Kidney capillary endothelial cell (primary cell): ENCODE measurements around the gene PCF11.
"Not testable (repeated sequence)": the region's sequence is repeated elsewhere in the genome, so short reads cannot be mapped to it uniquely, and the experiment has no call there.

Experiments
- DNase-seq: peaks from one replicate; pipeline ENCODE4 v3.0.0-alpha.2; 2018; ENCODE audit warnings: low spot score

The PCF11 gene

DNA sequence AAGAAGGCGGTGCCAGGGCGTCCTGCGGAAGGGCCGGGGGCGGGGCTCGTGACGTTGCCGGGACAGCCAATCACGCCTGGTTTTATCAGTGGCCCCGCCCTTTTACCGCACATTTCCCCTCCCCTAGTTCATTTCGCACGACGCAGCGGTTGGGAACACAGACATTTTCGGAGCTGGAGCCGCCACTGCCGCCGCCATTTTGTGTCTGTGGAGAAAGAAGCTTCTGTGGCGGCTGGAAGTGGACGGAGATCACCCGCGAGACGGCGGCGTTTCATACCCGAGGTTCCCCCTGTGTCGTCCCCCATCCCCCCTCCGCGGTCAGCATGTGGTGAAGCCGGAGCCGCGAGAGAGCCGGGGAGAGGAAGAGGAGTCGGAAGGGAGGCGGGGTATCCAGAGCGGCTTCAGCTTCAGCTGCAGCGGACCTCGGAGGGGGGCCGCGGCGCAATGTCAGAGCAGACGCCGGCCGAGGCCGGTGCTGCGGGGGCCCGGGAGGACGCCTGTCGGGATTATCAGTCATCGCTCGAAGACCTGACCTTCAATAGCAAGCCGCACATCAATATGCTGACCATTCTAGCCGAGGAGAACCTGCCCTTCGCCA is at the start of gene PCF11:
Gene PCF11, plus strand, starts transcription at position 136 of the 598 bp plus-strand sequence. Its CDS starts 309 bp downstream, at position 445.
- no peak for DNase-seq

DNA sequence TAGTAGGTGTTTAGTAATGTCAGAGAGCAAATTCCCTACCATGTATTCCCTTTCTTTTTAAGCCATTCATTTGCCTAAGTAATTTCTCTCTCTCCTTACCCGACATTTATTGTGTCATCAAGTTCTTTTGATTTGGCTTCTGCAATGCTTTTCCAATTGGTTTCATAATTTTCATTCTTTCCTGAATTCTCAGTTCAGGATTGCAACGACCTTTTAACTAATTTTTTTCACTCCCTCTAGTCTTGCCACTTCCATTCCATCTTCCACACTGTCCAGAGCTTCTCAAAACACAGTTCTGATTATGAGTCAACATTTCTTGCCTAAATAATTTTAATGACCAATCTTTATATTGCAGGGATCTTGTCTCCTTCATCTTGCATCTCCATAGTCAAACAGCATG is 44.0 kb upstream of the PCF11 start:
- no peak for DNase-seq

DNA sequence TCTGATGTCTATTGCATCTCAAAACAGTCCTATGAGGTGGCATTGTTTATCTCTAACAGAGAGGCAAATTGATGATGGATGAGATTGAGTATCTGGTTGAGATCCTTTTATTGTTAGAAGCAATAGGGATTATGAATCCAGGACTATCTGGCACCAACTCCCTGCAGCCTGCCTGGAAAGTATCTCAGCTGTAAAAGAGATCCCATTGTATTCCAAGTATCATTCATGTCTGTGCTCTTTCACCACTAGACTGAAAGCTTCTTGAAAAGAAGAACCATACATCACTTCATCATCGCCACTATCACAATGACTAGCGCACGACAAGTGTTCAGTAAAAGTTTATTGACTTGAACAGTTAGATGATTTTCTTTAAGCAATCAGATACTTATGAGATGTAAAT is 41.9 kb upstream of the PCF11 start:
- DNase-seq: no peak

DNA sequence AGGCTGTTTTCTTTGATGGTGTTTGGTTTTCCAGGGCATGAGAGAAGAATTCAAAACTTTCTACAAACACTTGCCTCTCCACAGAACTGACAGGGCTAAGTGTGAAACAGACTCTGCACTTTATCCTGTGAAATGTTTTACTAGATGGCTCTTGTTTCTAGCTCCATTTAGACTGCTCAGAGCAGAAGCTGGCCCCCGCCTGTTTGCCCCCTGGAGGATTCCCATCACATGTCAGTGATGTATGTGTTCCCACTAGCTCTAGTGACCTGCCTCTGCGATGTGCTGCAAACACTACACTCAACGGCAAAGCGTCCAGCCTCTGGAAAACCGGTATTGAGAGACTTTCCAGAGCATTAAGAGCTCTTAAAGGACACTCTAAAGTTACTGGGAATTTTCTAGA is 41.4 kb upstream of the PCF11 start:
- no peak for DNase-seq

DNA sequence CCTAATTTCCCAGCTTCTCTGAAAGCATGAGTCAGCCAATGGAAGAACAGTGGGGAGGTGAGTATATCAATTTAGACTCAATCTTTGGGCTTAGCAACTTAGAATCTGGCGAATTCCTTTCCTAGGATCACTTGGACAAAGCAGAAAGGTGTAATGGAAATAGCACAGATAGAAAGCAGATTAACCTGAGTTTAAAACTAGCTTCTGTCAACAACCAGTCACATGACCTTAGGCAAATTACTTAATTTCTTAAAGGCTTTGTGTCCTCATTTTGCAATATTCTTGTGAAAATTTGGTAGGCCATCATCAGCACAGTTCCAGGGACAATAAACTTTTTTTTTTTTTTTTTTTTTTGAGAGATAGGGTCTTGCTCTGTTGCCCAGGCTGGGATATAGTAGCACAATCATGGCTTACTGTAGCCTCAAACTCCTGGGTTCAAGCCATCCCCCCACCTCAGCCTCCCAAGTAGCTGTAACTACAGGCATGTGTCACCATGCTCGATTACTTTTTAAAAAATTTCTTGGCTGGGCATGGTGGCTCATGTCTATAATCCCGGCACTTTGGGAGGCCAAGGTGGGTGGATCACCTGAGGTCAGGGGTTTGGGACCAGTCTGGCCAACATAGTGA is 40.8 kb upstream of the PCF11 start:
- DNase-seq: no peak

DNA sequence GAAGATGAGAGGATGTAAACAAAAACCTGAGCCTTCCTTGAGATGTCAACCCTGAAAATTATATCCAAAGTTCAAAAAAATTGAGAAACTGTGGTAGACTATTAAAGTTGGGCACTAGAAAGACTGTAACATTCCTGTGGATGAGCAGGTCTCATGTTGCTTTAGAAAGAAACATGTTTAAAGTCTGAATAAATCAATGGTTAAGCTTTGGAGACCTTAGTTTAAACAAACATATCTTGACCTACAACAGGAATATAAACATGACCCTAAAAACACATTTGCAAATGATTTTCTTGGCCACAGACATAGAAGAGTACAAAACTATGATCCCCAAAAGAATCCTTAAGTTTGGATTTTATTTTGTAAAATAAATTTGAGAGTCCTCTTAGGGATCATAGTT is 38.1 kb upstream of the PCF11 start:
- DNase-seq: no peak

DNA sequence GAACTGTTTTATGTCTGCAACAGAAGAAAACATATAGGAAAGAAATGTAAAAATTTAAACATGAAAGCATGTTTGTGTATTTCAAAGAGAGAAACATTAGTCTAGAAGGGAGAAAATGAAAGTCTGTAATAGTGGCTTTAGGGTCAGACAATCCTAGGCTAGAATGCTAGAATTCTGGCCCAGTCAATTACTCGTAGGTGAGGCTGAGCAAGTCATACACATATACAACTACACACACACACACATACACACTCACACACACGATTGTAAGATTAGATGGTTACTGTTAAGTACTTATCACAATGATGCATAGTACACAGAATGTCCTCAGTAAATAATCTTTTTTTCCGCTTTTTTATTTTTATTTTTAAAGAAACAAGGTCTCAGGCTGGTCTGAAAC is 37.7 kb upstream of the PCF11 start:
- no peak for DNase-seq

DNA sequence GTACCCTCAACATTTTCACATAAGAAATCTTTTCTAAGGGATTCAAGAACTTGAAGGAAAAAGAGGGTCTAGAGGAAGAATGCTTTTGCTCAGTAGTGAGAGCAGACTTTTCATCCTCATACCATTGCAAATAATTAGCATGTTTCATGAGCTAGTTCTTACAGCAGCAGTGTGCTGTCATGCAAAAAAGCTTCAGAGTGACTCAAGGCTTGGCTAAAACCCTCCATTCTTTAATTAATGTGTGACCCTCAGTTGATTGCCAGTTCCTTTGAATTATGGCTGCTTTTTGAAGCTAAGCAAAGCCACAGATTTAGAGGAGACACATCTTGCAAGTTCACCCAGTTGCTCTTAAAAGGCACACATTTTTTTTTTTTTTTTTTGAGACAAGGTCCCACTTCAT is 36.6 kb upstream of the PCF11 start:
- no peak for DNase-seq

- DNase-seq: no peak
Observed at GRCh38 chr11:83122050-83122449, 34.9 kb upstream of the PCF11 start.

DNA sequence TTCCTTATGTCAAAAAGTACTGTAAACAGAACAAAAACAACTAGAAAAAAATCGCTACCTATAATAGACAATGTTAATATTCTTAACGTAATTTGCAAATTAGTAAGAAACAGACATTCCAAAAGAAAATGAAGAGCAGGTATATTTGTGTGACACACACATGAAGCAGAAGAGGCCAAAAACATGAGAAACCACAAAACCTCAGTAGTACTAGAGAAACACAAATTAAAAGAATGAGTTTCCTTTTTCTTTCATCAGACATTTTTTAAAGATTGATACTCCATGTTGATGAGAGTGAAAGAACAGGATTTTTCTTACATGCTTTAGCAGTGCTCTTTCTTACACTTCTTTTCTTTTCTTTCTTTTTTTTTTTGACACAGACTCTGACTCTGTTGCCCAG is 34.2 kb upstream of the PCF11 start:
- no peak for DNase-seq

- DNase-seq: no peak
Observed at GRCh38 chr11:83124636-83125424, 32.1 kb upstream of the PCF11 start.

DNA sequence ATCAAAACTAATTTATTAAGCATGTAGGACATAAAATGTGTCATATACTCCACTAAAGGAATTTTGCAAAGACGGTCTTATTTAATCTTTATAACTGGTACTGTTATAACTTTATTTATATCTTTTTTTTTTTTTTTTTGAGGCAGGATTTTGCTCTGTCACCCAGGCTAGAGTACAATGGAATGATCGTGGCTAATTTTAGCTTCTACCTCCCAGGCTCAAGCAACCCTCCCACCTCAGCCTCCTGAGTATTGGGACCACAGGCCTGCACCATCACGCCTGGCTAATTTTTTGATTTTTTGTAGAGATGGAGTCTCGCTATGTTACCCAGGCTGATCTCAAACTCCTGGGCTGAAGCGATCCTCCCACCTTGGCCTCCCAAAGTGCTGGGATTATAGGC is 31.4 kb upstream of the PCF11 start:
- DNase-seq: no peak

DNA sequence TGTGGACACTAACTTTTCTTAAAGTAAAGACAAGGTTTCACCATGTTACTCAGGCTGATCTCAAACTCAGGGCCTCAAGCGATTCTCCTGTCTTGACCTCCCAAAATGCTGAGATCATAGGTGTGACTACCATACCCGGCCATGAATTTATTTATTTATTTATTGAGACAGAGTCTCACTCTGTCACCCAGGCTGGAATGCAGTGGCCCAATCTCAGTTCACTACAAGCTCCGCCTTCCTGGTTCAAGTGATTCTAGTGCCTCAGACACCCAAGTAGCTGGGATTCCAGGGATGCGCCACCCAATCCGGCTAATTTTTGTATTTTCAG is 29.7 kb upstream of the PCF11 start:
- no peak for DNase-seq

DNA sequence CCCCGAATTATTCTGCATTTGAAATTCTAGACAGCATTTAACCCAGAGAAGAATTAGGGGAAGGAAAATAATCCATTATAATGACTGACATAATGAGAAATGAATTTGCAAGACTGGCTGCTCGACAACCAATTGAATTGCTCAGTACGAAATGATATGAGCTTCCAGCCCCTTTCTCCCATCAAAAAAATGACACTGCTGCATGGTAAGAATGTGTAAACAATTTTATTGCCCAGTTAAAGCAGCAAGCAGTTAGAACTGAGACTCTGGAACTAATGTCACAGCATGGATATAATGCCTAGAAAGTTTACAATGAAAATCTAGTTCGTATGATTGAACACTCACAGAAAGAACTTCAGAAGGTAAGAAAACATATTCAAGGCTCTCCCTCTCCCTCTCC is 24.7 kb upstream of the PCF11 start:
- no peak for DNase-seq

GRCh38 chr11:83133266-83133665 is 23.7 kb upstream of the PCF11 start:
- DNase-seq: not testable (repeated sequence)

GRCh38 chr11:83139310-83139709 is 17.6 kb upstream of the PCF11 start:
- no peak for DNase-seq

- no peak for DNase-seq
Observed at GRCh38 chr11:83140691-83141455, 16.1 kb upstream of the PCF11 start.

DNA sequence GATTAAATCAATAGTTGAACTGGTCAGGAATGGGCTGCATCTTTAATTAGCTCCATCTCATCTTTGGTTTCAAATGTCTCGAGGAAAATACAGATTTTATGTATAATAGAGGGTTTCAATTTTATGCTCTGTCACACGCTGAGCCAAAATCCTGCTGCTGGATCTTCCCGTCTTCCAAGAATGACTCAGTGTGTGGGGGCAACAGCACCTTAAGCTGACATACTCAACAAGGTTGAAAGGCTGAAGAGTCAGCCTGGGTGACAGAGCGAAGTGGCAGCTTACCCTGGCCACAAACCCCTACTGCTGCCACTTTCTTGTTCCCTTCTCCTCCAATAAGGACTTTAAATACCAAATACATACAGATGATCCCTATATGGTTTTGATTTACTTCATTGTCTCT is 9.0 kb upstream of the PCF11 start:
- no peak for DNase-seq

DNA sequence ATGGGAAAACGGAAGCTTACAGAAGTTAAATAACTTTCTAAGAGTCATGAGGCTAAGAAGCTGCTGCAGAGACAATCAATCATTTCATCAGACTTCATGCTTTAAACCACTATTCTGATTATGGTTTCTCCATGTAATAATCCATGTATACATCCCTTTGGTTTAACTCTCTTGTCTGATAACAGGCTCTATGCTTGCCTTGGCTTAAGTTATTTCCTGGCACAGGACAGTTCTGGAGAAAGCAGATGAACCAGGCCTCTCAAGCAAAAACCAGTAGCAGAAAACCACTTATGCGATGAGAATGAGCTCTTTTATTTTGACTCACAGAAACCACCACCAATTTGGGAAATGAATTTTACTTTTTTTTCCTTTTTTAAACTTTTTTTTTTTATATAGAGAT is 6.5 kb upstream of the PCF11 start:
- no peak for DNase-seq

- DNase-seq: no peak
Observed at GRCh38 chr11:83151274-83151977, 5.5 kb upstream of the PCF11 start.

- no peak for DNase-seq
Observed at GRCh38 chr11:83152264-83152663, 4.7 kb upstream of the PCF11 start.

DNA sequence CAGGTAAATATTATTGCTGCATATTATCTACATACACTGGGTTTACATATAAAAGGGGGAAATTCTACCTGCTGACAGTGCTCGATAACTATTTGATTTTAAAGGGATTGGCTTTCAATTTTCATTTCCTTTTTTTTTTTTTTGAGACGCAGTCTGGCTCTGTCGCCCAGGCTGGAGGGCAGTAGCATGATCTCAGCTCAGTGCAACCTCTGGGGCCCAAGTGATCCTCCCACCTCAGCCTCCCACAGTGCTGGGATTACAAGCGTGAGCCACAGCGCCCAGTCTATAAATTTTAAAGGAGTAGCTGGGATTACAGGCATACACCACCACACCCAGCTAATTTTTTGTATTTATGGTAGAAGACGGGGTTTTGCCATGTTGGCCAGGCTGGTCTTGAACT is 3.2 kb upstream of the PCF11 start:
- no peak for DNase-seq
